Suprapubic skin (tissue), 4 donors: ENCODE data around the gene FAM120C. TPM values are rescaled to one million over a fixed set of nuclear protein-coding genes. Genes with fewer than 3 reads are reported as not detected.

Source experiments
- DNase-seq, 2 donors: peaks; one replicate each; pipeline ENCODE4 v3.0.0-alpha.2; 2019; ENCODE audit warnings: low spot score in 2 of 2
- H3K27ac ChIP-seq: fragments of 200-600 bp; sonication (generic); one replicate; pipeline ENCODE4 v1.5.1; 2019
- H3K27me3 ChIP-seq: fragments of 200-600 bp; sonication (generic); one replicate; pipeline ENCODE4 v1.5.1; 2019
- H3K36me3 ChIP-seq: fragments of 200-600 bp; sonication (generic); one replicate; pipeline ENCODE4 v1.5.1; 2019
- H3K4me1 ChIP-seq: fragments of 200-600 bp; sonication (generic); one replicate; pipeline ENCODE4 v1.5.1; 2019
- H3K4me3 ChIP-seq: fragments of 200-600 bp; sonication (generic); one replicate; pipeline ENCODE4 v1.5.1; 2019; ENCODE audit warnings: mild to moderate bottlenecking
- H3K9me3 ChIP-seq: fragments of 200-600 bp; sonication (generic); one replicate; pipeline ENCODE4 v1.5.1; 2019
- EP300 ChIP-seq: sonication (generic); formaldehyde crosslinking; IDR thresholded peaks from one replicate; pipeline ENCODE4 v1.6.1; 2017; ENCODE audit warnings: antibody characterized with exemption
- POLR2A ChIP-seq, 2 donors: fragments of 450-650 bp; IDR thresholded peaks; one replicate each; pipeline ENCODE4 v1.6.1; 2017; ENCODE audit warnings: antibody characterized with exemption in 2 of 2, mild to moderate bottlenecking in 2 of 2, moderate library complexity in 2 of 2
- POLR2AphosphoS5 ChIP-seq, 3 donors: sonication (generic); formaldehyde crosslinking; IDR thresholded peaks; one replicate each; pipeline ENCODE4 v1.6.1; 2017; ENCODE audit warnings: antibody characterized with exemption in 3 of 3
- WGBS: methylation state at CpG from one replicate; pipeline ENCODE4 v1.1.5; 2018; 5-methylcytosine and 5-hydroxymethylcytosine counted together
- total RNA-seq, 4 donors: library from RNA; depleted of rRNA; stranded (reverse); fragments of >200 nt; gene quantifications; one replicate each; pipeline ENCODE4 v1.1.0, GENCODE V29; 2016
- TF ChIP-seq, protein P1 (sequence below), 2 donors: fragments of 200-600 bp in 1 of 2; fragments of 450-650 bp in 1 of 2; sonication (generic) in 1 of 2; IDR thresholded peaks; one replicate each; pipeline ENCODE4 v1.5.1; 2016 to 2019; ENCODE audit warnings: antibody characterized with exemption in 2 of 2, mild to moderate bottlenecking in 1 of 2, moderate library complexity in 1 of 2

Gene FAM120C
- total RNA-seq, 4 donors from 2014 or later = 8.5 to 16.3 (median 10.3) TPM

DNA sequence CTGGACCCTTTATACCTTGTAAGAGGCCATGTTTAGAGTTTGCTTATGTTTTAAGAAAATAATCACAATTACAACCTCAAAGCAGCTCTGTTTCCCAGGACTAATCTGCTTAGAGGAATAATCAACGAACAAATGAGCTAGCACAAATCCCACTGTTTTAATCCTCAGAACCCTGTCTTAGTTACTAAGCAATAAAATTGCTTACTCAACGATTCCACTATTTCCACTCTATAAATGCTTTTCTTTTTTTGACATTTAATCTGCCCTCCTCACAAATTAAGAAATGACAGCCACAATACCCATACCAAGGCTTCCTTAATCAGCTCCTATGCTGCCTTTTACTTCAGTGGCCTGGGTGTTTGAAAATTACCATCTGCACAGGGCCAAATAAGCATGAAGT, 48.8 kb downstream of the FAM120C start:
- WGBS = 63% methylated on average over 2 of the region's 2 CpGs
- H3K4me1 ChIP-seq = no peaks in the 10 kb centered on the region
- no peaks in the 10 kb centered on the region for H3K27me3 ChIP-seq
- TF ChIP-seq POLR2AphosphoS5 (IDR thresholded peaks at IDR 0.05) (no peak), POLR2A (IDR thresholded peaks at IDR 0.05) (no peak), EP300 (no peak)
- TF ChIP-seq, protein P1, sequence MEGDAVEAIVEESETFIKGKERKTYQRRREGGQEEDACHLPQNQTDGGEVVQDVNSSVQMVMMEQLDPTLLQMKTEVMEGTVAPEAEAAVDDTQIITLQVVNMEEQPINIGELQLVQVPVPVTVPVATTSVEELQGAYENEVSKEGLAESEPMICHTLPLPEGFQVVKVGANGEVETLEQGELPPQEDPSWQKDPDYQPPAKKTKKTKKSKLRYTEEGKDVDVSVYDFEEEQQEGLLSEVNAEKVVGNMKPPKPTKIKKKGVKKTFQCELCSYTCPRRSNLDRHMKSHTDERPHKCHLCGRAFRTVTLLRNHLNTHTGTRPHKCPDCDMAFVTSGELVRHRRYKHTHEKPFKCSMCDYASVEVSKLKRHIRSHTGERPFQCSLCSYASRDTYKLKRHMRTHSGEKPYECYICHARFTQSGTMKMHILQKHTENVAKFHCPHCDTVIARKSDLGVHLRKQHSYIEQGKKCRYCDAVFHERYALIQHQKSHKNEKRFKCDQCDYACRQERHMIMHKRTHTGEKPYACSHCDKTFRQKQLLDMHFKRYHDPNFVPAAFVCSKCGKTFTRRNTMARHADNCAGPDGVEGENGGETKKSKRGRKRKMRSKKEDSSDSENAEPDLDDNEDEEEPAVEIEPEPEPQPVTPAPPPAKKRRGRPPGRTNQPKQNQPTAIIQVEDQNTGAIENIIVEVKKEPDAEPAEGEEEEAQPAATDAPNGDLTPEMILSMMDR (IDR thresholded peaks at IDR 0.05) = no peak
- H3K36me3 ChIP-seq = peaks cover 31% of the 10 kb centered on the region
- no peaks in the 10 kb centered on the region for H3K9me3 ChIP-seq
- DNase-seq = no peak
- H3K4me3 ChIP-seq = no peak overlapping the region
- H3K27ac ChIP-seq = no peak overlapping the region

DNA sequence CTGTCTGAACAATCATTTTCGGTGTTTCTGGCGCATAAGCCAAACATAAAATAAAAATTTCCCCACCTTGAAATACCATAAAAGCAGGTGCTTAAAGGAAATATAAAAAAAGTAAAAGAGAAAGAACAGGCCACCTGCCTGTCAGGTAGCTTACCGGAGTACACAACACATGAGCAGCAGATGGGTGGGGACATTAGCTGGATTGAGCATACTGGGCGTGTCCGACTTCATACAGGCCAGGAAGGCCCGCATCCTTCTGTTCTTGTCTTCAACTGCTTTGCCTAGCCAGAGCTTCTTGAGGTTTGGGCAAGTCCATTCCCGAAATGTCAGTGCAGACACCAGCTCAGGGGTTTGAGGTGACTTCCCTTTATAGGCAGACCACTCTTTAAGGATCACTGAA, 66.7 kb downstream of the FAM120C start:
- no peak for DNase-seq
- Histone ChIP-seq H3K36me3 (no peaks in the 10 kb centered on the region), H3K27ac (no peak overlapping the region), H3K9me3 (no peaks in the 10 kb centered on the region), H3K4me1 (no peaks in the 10 kb centered on the region), H3K4me3 (no peak overlapping the region), H3K27me3 (no peaks in the 10 kb centered on the region)
- no peak for TF ChIP-seq POLR2AphosphoS5 (IDR thresholded peaks at IDR 0.05)
- TF ChIP-seq EP300 = no peak
- no peak for TF ChIP-seq POLR2A (IDR thresholded peaks at IDR 0.05)
- TF ChIP-seq, protein P1 (IDR thresholded peaks at IDR 0.05) = no peak
- WGBS = 72% methylated on average over 7 of the region's 7 CpGs

DNA sequence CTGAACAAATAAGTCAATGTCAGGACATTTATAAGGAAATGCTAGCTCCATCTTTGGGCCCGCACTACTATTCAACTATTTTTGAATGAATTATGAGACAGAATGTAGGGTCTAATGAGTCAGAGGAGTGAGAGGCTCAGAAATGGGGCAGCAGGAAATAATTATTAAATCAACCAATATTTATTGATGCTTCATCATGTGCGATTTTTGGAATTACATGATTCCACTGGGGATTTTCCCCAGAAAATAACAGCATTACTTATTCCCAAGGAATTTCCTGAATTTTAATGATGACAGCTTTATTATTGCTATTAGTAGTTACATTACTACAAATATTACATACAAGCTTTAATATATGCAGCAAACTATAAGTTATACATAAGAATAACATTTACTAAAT, 89.5 kb downstream of the FAM120C start:
- Histone ChIP-seq H3K27me3 (no peaks in the 10 kb centered on the region), H3K4me3 (no peak overlapping the region)
- 62% methylated on average over 2 of the region's 2 CpGs for WGBS

GRCh38 chrX:54093159-54093558, 89.9 kb downstream of the FAM120C start:
- no peak for DNase-seq
- Histone ChIP-seq H3K4me3 (no peak overlapping the region), H3K27ac (no peak overlapping the region), H3K36me3 (peaks cover 13% of the 10 kb centered on the region), H3K4me1 (no peaks in the 10 kb centered on the region), H3K9me3 (no peaks in the 10 kb centered on the region), H3K27me3 (no peaks in the 10 kb centered on the region)
- WGBS = 81% methylated on average over 1 of the region's 1 CpG
- TF ChIP-seq, protein P1 (IDR thresholded peaks at IDR 0.05) = no peak
- no peak for TF ChIP-seq EP300
- TF ChIP-seq POLR2AphosphoS5 (IDR thresholded peaks at IDR 0.05) = no peak
- no peak for TF ChIP-seq POLR2A (IDR thresholded peaks at IDR 0.05)

More for the DNA sequence above, 89.5 kb downstream of the FAM120C start:
- Histone ChIP-seq H3K36me3 (peaks cover 13% of the 10 kb centered on the region), H3K27ac (no peak overlapping the region), H3K4me1 (no peaks in the 10 kb centered on the region), H3K9me3 (no peaks in the 10 kb centered on the region)
- TF ChIP-seq EP300 (no peak), POLR2AphosphoS5 (IDR thresholded peaks at IDR 0.05) (no peak), POLR2A (IDR thresholded peaks at IDR 0.05) (no peak)
- TF ChIP-seq, protein P1 (IDR thresholded peaks at IDR 0.05) = no peak
- DNase-seq = no peak

DNA sequence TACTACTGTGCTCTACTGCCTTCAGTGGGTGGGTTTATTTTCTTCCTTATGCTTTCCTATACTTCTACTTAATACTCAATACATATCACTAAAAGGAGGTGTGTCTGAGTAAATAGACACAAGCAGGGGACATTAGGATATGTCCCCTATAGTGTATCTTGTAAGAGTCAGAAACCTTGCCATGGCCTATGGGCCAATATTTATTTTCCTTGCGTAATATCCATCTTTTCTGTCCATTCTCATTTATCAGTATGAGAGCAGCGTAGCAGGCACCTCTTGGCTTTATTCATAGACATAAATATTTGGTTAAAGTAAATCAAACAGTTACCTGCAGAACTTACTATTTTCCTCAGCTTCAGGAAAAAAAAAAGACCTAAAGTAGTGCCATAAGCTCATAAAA, 92.2 kb downstream of the FAM120C start:
- no peak overlapping the region for H3K4me3 ChIP-seq
- no peak overlapping the region for H3K27ac ChIP-seq
- no peaks in the 10 kb centered on the region for H3K4me1 ChIP-seq
- no peaks in the 10 kb centered on the region for H3K9me3 ChIP-seq
- peaks cover 13% of the 10 kb centered on the region for H3K36me3 ChIP-seq
- TF ChIP-seq POLR2AphosphoS5 (IDR thresholded peaks at IDR 0.05) = no peak
- TF ChIP-seq POLR2A (IDR thresholded peaks at IDR 0.05) = no peak
- TF ChIP-seq EP300 = no peak
- TF ChIP-seq, protein P1 (IDR thresholded peaks at IDR 0.05) = no peak
- no peak for DNase-seq
- no peaks in the 10 kb centered on the region for H3K27me3 ChIP-seq
- 85% methylated on average over 2 of the region's 2 CpGs for WGBS
